HepG2 (cell line): ENCODE results near the gene RB1. TPM values are rescaled to one million over a fixed set of nuclear protein-coding genes. Genes with fewer than 3 reads are reported as not detected.

ENCODE experiments used
- AHR ChIP-seq: IDR thresholded peaks from 2 replicates; pipeline ENCODE4 v1.6.1; 2018; ENCODE audit warnings: missing genetic modification reagents, missing compliant biosample characterization
- ARNT2 ChIP-seq: sonication (generic); formaldehyde crosslinking; IDR thresholded peaks from 2 replicates; pipeline ENCODE4 v1.8.0; 2022; ENCODE audit warnings: mild to moderate bottlenecking, low read depth, missing genetic modification reagents, moderate library complexity
- EED ChIP-seq: sonication (generic); formaldehyde crosslinking; IDR thresholded peaks from 2 replicates; pipeline ENCODE4 v1.5.0; 2020; ENCODE audit warnings: mild to moderate bottlenecking, missing genetic modification reagents
- ETV5 ChIP-seq: IDR thresholded peaks from 2 replicates; pipeline ENCODE4 v1.6.1; 2018; ENCODE audit warnings: missing biosample characterization, missing genetic modification reagents, inconsistent platforms, borderline replicate concordance
- FOXK2 ChIP-seq: fragments of 450-650 bp; IDR thresholded peaks from 2 replicates; pipeline ENCODE4 v1.6.1; 2016
- GATAD2A ChIP-seq: IDR thresholded peaks from 2 replicates; pipeline ENCODE4 v1.6.1; 2016
- HNF4G ChIP-seq, 2 experiments: sonication (generic) in 1 of 2; formaldehyde crosslinking in 1 of 2; IDR thresholded peaks; 2 replicates each; pipeline versions ENCODE4 v1.4.0 to v1.6.1; 2011 to 2020; ENCODE audit warnings: borderline replicate concordance in 2 of 2, low read depth in 2 of 2, mild to moderate bottlenecking in 2 of 2, low read length in 1 of 2, missing genetic modification reagents in 1 of 2, moderate library complexity in 1 of 2
- MBD4 ChIP-seq: IDR thresholded peaks from 2 replicates; pipeline ENCODE4 v1.6.1; 2012; ENCODE audit warnings: low read length, inconsistent platforms, borderline replicate concordance
- MIER3 ChIP-seq: IDR thresholded peaks from 2 replicates; pipeline ENCODE4 v1.6.1; 2016; ENCODE audit warnings: missing compliant biosample characterization, borderline replicate concordance
- MLX ChIP-seq: IDR thresholded peaks from 2 replicates; pipeline ENCODE4 v1.6.1; 2016
- MXD4 ChIP-seq: IDR thresholded peaks from 2 replicates; pipeline ENCODE4 v1.6.1; 2016; ENCODE audit warnings: mild to moderate bottlenecking, missing biosample characterization, missing genetic modification reagents
- PPARG ChIP-seq: conservative IDR thresholded peaks from 2 replicates; pipeline ENCODE4 v1.6.1; 2016; ENCODE audit warnings: missing biosample characterization, missing genetic modification reagents
- RBFOX2 ChIP-seq: fragments of 200-400 bp; formaldehyde crosslinking; IDR thresholded peaks from 2 replicates; pipeline ENCODE4 v1.6.1; 2017; ENCODE audit warnings: low read depth, mild to moderate bottlenecking, low read length
- RBM22 ChIP-seq: fragments of 200-400 bp; formaldehyde crosslinking; optimal IDR thresholded peaks from 2 replicates; pipeline ENCODE3; 2017; ENCODE audit warnings: mild to moderate bottlenecking, low read length, moderate library complexity
- SKI ChIP-seq: fragments of 450-650 bp; IDR thresholded peaks from one replicate; pipeline ENCODE4 v1.6.1; 2018; ENCODE audit warnings: mild to moderate bottlenecking; ENCODE audit not compliant: partially characterized antibody
- TBL1XR1 ChIP-seq: fragments of 150-350 bp; IDR thresholded peaks from 2 replicates; pipeline ENCODE4 v1.6.1; 2014; ENCODE audit warnings: borderline replicate concordance, low read length; ENCODE audit not compliant: partially characterized antibody
- XBP1 ChIP-seq: sonication (generic); formaldehyde crosslinking; IDR thresholded peaks from 2 replicates; pipeline ENCODE4 v1.5.0; 2020; ENCODE audit warnings: missing genetic modification reagents
- XRCC5 ChIP-seq: fragments of 200-400 bp; formaldehyde crosslinking; optimal IDR thresholded peaks from 2 replicates; pipeline ENCODE3; 2017; ENCODE audit warnings: mild to moderate bottlenecking, low read length
- ZBTB38 ChIP-seq: sonication (generic); formaldehyde crosslinking; IDR thresholded peaks from 2 replicates; pipeline ENCODE4 v1.5.1; 2020; ENCODE audit warnings: mild to moderate bottlenecking, missing genetic modification reagents
- ZNF446 ChIP-seq: sonication (generic); formaldehyde crosslinking; IDR thresholded peaks from 2 replicates; pipeline ENCODE4 v1.5.0; 2020; ENCODE audit warnings: mild to moderate bottlenecking, missing genetic modification reagents
- ZNF570 ChIP-seq: sonication (generic); formaldehyde crosslinking; IDR thresholded peaks from 2 replicates; pipeline ENCODE4 v1.4.0; 2020; ENCODE audit warnings: mild to moderate bottlenecking, missing genetic modification reagents, borderline replicate concordance
- polyA plus RNA-seq, 8 experiments: library from polyadenylated mRNA; depleted of rRNA in 3 of 8; stranded (reverse) in 7 of 8; unstranded in 1 of 8; fragments of >200 nt; fragmentation: Illumina TruSeq in 4 of 8; extraction: Trizol in 4 of 8; gene quantifications; 2 replicates each; pipeline versions ENCODE4 v1.2.1 to v1.2.3, GENCODE V29; 2011 to 2016; ENCODE audit warnings: low read depth in 4 of 8, missing spikeins in 1 of 8, mixed read lengths in 1 of 8; ENCODE audit not compliant: insufficient read depth in 1 of 8
- total RNA-seq, 5 experiments: library from RNA; depleted of rRNA; stranded (reverse); fragments of >200 nt; fragmentation: Illumina TruSeq; extraction: Trizol; gene quantifications; 2 replicates each; pipeline ENCODE4 v1.2.3, GENCODE V29; 2016; ENCODE audit warnings: low read depth in 1 of 5
- TF ChIP-seq, protein P1 (sequence below): sonication (generic); formaldehyde crosslinking; IDR thresholded peaks from 2 replicates; pipeline ENCODE4 v1.4.0; 2020; ENCODE audit warnings: missing genetic modification reagents, borderline replicate concordance
- TF ChIP-seq, protein P2 (sequence below): sonication (generic); formaldehyde crosslinking; IDR thresholded peaks from 2 replicates; pipeline ENCODE4 v1.4.0; 2020; ENCODE audit warnings: missing genetic modification reagents
- TF ChIP-seq, protein P3 (sequence below): sonication (generic); formaldehyde crosslinking; IDR thresholded peaks from 2 replicates; pipeline ENCODE4 v1.8.0; 2022; ENCODE audit warnings: missing genetic modification reagents, mild to moderate bottlenecking, moderate library complexity, borderline replicate concordance

The RB1 gene
- total and polyA plus RNA-seq, 2 of the 13 experiments (the other 11 are each of a cell fraction or from before 2014, with no cell fraction given) = 15.6 to 23.7 TPM

DNA sequence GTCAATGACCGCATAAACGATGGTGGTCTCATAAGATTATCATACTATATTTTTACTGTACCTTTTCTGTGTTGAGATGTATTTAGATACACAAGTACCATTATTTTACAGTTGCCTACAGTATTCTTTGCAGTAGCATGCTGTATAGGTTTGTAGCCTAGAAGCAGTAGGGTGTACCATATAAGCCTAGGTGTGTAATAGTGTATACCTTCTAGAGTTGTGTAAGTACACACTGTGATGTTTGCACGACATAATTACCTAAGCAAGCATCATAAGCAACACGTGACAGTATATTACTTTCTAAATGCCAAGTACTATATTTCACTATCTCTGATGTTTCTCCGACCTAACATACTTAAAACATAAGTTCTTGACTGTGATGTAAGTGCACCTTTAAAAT is 106.6 kb downstream of the RB1 start (continued):
- TF ChIP-seq, protein P1, sequence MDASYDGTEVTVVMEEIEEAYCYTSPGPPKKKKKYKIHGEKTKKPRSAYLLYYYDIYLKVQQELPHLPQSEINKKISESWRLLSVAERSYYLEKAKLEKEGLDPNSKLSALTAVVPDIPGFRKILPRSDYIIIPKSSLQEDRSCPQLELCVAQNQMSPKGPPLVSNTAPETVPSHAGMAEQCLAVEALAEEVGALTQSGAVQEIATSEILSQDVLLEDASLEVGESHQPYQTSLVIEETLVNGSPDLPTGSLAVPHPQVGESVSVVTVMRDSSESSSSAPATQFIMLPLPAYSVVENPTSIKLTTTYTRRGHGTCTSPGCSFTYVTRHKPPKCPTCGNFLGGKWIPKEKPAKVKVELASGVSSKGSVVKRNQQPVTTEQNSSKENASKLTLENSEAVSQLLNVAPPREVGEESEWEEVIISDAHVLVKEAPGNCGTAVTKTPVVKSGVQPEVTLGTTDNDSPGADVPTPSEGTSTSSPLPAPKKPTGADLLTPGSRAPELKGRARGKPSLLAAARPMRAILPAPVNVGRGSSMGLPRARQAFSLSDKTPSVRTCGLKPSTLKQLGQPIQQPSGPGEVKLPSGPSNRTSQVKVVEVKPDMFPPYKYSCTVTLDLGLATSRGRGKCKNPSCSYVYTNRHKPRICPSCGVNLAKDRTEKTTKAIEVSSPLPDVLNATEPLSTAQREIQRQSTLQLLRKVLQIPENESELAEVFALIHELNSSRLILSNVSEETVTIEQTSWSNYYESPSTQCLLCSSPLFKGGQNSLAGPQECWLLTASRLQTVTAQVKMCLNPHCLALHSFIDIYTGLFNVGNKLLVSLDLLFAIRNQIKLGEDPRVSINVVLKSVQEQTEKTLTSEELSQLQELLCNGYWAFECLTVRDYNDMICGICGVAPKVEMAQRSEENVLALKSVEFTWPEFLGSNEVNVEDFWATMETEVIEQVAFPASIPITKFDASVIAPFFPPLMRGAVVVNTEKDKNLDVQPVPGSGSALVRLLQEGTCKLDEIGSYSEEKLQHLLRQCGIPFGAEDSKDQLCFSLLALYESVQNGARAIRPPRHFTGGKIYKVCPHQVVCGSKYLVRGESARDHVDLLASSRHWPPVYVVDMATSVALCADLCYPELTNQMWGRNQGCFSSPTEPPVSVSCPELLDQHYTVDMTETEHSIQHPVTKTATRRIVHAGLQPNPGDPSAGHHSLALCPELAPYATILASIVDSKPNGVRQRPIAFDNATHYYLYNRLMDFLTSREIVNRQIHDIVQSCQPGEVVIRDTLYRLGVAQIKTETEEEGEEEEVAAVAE (CRISPR knock-in tag) = no peak
- TF ChIP-seq PPARG (no peak), RBFOX2 (peak; percentile 66), TBL1XR1 (no peak), SKI (no peak), GATAD2A (CRISPR knock-in tag) (0 out of 2 replicates have a peak, but pooled peaks have one; percentile 10), MIER3 (CRISPR knock-in tag) (no peak), HNF4G (IDR thresholded peaks at IDR 0.05; ENCODE audit: borderline replicate concordance, low read depth, low read length) (no peak), HNF4G (CRISPR knock-in tag; IDR thresholded peaks at IDR 0.05; ENCODE audit: borderline replicate concordance, low read depth) (no peak), MXD4 (CRISPR knock-in tag) (no peak), EED (CRISPR knock-in tag) (no peak), XRCC5 (no peak), ZNF446 (no peak), XBP1 (no peak), RBM22 (no peak), ZNF570 (CRISPR knock-in tag) (no peak), ARNT2 (CRISPR knock-in tag) (no peak), AHR (CRISPR knock-in tag) (no peak), ETV5 (CRISPR knock-in tag) (no peak), FOXK2 (no peak), MLX (CRISPR knock-in tag) (no peak), MBD4 (peak; percentile 41; the same call in 1 of the 2 replicates), ZBTB38 (CRISPR knock-in tag) (no peak)
- TF ChIP-seq, protein P2, sequence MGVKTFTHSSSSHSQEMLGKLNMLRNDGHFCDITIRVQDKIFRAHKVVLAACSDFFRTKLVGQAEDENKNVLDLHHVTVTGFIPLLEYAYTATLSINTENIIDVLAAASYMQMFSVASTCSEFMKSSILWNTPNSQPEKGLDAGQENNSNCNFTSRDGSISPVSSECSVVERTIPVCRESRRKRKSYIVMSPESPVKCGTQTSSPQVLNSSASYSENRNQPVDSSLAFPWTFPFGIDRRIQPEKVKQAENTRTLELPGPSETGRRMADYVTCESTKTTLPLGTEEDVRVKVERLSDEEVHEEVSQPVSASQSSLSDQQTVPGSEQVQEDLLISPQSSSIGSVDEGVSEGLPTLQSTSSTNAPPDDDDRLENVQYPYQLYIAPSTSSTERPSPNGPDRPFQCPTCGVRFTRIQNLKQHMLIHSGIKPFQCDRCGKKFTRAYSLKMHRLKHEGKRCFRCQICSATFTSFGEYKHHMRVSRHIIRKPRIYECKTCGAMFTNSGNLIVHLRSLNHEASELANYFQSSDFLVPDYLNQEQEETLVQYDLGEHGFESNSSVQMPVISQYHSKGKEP = no peak
- TF ChIP-seq, protein P3, sequence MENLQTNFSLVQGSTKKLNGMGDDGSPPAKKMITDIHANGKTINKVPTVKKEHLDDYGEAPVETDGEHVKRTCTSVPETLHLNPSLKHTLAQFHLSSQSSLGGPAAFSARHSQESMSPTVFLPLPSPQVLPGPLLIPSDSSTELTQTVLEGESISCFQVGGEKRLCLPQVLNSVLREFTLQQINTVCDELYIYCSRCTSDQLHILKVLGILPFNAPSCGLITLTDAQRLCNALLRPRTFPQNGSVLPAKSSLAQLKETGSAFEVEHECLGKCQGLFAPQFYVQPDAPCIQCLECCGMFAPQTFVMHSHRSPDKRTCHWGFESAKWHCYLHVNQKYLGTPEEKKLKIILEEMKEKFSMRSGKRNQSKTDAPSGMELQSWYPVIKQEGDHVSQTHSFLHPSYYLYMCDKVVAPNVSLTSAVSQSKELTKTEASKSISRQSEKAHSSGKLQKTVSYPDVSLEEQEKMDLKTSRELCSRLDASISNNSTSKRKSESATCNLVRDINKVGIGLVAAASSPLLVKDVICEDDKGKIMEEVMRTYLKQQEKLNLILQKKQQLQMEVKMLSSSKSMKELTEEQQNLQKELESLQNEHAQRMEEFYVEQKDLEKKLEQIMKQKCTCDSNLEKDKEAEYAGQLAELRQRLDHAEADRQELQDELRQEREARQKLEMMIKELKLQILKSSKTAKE (CRISPR knock-in tag) = no peak
